ENCODE results near the gene SDC1.

SDC1 gene

DNA sequence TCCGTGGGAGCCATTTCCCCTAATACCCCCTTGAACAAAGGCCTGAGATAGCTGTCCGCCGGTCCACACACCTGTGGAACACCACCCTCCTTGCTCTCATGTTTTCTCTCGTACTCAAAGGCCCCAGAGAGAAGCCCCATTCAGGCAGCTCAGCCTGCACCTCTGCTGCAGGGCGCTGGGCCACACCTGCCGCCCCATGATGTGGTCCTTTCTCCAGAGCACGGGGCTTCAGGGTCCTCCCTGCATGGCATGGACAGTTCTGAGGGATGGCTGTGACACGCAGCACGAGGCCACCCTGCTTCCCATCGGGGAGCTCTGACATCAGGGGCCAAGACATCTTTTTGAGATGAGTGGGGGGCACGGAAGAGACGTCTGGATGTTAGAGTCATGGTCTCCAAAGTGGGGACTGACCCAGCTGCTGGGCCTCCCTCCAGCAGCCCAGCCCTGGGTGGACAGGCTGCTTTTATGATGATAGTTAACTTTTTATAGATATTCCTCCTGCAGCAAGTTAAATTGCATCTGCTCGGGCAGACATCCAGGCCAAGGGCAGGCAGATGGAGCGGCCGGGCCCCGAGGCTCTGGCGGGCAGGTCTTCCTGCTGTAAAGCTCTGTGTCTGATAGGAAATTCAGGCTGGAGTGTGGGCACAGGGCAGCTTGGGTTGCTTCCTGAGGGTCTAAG is 56.7 kb downstream of the SDC1 start:
- DNase-seq, result no peak

DNA sequence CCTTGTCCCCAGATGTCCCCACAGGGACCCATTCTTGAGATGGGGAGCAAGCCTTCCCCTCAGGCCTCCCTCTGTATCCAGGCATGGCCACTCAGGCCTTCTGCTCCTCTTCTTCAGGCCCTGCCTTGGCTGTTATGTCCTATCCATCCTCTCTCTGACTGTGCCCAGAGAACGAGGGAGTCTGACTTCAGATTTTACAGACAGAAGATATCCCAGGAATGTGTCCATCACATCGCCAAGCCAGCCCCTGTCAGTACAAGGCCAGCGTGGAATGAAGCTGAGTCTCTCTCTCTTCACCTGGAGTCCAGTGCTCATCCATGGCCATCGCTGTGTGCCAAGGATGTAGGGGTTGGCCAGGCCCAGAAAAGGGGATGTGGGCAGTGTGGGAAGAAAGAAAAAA is 57.6 kb downstream of the SDC1 start:
- no peak for DNase-seq

DNA sequence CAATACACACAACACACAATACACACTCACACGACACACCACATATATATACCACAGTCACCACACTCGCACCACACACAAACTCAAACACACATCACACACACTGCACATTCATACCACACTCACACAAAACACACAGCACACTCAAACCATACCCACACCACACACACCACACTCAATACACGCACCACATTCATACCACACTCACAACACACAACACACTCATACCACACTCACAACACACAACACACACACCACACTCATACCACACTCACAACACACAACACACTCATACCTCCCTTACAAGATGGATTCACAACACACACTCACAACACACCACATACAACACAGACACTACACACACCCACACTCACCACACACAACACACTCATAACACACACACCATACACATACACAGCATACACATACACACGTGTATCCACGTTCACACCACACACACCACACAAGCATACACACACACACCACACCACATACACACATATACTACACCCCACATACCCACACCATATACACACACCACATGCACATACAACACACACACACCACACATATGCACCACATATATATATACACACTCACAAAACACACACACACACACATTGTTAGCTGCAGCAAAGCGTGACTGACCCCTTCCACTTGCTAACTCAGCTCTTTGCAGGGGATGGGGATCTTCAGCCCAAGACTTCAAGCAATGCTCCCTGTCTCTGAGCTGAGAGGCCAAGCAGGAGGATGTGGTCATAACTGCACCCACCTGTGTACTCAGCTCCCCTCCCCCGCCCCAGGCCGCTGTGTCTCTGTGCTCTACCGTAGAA is 59.0 kb downstream of the SDC1 start:
- no peak for DNase-seq

DNA sequence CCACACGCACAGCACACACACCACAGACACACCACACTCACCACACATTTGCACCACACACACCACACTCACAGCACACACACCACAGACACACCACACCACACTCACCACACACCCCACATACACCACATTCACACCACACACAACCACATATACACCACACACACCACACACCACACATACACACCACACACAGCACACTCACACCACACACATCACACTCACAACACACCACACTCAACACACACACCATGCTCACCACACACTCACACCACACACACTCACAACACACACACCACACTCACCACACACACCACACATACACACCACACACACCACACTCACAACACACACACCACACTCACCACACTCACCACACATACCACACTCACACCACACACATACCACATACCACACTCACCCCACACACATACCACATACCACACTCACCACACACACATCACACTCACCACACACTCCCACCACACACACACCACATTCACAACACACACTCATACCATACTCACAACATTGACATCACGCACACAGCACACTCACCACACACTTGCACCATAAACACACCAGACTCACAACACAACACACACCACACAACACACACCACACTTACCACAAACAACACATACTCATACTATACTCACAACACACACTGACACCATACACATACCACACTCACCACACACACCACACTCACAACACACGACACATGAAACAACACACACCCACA is 60.0 kb downstream of the SDC1 start:
- DNase-seq, result no peak

DNA sequence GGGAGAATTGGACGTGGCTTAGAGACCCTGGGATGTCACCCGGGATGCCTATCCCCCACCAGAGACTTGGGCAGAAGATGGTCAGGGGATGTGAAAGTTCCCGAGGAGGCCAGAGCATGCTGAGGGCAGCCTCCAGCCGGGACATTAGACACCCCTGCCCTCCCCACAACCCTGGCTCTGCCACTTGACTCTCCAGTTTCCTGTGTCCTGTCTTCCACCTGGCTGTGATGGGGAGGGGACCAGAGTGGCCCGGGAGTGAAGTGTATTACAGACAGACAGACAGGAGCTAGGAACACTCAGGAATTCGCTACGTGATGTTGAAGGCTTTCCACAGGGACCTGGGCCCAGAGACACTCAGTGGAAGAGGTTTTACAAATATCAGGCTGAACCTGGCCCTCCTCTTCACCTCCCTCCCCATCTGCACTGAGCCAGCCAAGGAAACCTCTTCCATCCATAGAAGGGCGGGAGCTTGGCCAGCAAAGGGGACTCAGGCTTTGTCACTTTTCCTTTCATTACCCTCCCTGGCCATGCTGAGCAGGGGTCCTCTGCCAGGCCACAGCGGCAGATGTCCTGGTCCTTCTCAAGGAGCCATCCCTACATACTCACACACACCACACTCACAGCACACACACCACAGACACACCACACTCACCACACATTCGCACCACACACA is 60.7 kb downstream of the SDC1 start:
- DNase-seq, result no peak

DNA sequence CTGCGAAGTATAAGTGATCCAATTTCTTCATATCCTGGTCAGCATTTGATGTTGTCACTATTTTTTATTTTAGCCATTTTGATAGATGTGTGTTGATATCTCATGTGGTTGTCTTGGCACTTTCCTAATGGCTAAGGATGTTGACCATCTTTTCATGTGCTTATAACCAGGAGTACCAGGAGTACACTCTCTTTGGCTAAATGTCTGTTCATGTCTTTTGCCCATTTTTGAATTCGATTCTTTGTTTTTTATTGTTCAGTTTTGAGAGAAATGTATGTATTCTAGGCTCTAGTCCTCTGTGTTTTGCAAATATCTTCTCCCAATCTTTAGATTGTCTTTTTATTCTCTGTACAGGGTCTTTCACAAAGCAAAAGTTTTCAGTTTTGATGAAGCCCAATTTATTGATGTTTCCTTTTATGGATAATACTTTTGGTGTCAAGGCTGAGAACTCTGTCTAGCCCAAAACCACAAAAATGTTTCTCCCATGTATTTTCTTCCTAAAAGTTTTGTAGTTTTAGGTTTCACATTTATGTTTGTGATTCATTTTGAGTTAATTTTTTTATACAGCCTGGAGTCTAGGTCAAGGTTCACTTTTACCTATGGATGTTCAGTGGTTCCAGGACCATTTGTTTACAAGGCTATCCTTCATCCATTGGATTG is 65.4 kb downstream of the SDC1 start:
- no peak for DNase-seq

DNA sequence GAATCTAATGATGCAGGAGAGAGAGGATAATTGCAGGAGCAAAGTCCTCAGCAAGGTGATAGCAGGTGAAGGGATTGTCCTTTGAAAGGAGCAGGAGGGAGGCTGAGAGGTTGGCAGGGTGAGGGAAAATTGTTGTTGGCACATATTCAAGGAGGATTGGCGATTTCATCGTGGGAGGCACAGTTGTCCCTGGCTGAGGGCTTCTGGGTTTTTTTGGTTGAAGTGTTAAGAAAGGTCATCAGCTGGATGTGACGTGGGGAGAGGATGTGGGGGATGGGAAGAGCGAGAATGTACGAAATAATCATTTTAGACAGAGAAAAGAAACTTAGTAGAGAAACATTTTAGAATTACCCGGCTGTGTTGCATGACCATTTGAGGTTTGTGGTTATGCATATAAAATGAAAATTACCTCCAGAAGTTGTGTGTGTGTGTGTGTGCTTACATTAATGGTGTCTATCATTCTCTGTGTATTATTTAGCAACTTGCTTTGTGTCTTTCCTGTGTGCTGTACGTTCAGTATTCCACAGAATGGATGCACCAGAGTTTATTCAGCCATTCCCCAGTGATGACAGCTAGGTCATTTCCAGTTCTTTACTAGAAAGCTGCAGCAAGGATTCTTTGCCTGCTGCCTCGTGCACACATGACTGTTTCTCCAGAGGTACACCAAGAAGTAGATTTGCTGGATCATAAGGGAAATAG is 67.6 kb downstream of the SDC1 start:
- DNase-seq, result no peak

DNA sequence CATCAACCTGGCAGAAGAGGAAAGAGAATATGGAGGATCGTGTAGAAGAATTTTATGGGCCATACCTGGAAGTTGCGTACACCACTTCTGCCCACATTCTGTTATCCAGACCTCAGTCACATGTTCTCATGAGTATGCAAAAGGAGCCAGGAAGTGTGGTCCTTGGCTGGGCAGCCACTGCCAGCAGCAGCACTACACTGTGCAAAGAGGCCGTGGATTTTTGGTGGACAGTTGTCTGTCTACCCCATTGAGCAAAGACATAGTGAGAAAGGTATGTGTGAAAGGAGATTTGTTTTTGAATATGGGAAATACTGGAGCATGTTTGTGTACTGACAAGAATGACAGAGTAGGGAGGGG is 68.1 kb downstream of the SDC1 start:
- DNase-seq, result no peak

DNA sequence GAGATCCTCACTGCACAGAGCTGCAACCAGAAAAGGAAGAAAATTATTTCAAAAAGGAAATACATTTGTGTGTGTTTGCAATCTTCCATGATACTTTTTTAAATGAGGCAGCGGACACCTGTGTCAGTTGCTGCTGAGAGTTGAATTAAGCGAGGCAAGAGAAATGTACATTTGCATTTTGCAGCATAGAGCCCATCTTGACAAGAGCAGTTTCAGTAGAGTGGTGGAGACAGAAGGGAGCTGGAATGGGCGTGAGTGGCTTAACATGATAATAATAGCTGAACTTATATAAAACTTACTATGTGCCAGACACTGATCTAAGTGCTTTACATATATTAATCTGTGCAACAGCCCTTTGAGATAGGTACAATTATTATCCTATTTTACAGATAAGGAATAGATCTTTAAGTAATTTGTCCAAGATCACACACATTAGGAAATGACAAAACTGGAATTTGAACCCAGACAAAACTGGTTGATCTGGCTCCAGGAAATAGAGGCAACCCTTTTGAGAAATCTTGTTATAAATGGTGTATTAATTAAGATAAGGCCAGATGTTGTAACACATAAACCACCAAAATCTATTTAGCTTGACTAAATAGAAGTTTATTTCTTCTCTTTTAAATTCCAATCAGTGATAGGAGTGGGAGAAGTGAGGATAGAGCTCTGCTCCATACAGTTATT is 68.7 kb downstream of the SDC1 start:
- no peak for DNase-seq

DNA sequence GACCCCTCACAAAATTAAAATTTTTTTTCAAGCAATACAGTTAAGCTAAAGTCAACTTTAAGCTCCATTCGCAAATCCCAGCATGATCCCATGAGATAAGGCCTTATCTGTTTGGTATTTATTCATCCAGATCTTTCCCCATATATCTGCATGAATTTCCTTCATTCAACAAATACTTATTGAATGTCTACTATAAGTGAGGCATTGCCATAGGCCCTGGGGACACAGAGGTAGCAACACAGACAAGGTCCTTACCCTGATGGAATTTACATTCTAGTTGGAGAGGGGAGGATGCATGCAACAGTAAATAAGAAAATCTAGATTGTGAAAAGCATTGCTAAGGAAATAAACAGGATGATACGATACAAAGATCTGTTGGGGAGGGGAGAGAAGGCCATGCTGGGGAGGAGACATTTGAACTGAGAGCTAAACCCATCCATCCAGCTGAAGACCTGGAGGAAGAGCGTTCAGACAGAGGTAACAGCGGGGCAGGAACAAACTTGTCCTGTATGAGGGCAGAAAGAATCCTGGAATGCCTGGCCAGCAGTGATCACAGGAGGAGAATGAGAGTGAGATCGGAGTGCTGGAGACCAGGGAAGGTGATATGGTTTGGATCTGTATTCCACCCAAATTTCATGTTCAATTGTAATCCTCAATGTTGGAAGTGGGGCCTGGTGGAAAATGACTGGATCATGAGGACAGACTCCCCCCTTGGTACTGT is 71.6 kb downstream of the SDC1 start:
- DNase-seq, result no peak

DNA sequence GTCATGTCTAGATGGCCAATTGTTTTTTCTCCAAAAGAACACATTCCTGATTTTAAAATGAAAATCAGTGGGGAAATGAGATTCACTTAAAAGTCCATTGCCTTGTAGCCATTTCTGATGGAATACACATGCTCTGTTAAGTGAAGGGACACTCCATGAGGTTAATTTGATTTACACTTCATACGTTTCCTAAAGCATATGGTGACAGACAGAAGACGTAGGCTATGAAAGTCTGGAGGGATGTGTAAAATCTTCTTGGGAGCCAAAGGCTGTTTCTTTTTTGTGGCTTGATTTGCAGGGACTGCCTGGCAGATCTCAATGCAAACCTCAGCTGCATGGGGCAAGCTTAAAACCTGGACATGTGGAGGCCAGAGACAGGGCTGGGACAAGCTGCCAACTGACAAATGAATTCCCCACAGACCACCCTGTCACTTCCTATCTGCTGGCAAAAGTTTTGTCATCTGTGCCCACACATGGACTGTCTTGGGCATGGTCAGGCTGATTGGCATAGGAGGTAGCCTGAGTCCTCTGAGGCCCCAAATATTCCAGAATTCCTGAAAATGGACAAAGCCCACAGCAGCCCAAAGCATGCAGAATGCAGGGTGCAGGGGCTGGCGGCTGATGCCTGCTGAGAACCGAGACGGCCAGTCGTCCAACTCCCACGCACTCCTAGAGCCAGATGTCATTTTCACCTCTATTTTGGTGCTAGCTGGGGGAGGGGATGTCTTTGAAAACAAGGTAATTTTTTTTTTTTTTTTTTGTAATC is 73.9 kb downstream of the SDC1 start:
- no peak for DNase-seq
